ENCODE measurements around the gene C16orf86. TPM values are rescaled to one million over a fixed set of nuclear protein-coding genes. Genes with fewer than 3 reads are reported as not detected.

C16orf86 gene
- total RNA-seq, 4 donors from 2014 or later, result 15.9 to 31.2 (median 25.5) TPM

- WGBS, 2 donors, result 89 to 94% methylated on average over 5 of the region's 5 CpGs
- Histone ChIP-seq H3K36me3 (peaks cover 0 to 5% (median 0%) of the 10 kb centered on the region in 3 donors), H3K9me3 (peaks cover 0 to 4% (median 0%) of the 10 kb centered on the region in 4 donors), H3K4me1 (no peaks in the 10 kb centered on the region), H3K4me3 (no peak overlapping the region), H3K27ac (no peak overlapping the region), H3K27me3 (no peaks in the 10 kb centered on the region)
- TF ChIP-seq CTCF (IDR thresholded peaks at IDR 0.05) (no peak), POLR2A (IDR thresholded peaks at IDR 0.05) (no peak), EP300 (IDR thresholded peaks at IDR 0.05) (no peak)
- no peak for DNase-seq (ENCODE audit: low spot score in 2 of 2)
Observed at GRCh38 chr16:67704110-67704509, 37.5 kb downstream of the C16orf86 start.

GRCh38 chr16:67707210-67707609, 40.6 kb downstream of the C16orf86 start:
- no peaks in the 10 kb centered on the region for H3K36me3 ChIP-seq
- TF ChIP-seq CTCF (IDR thresholded peaks at IDR 0.05) (no peak), EP300 (IDR thresholded peaks at IDR 0.05) (no peak), POLR2A (IDR thresholded peaks at IDR 0.05) (no peak)
- WGBS, 2 donors, result 96 to 99% methylated on average over 4 of the region's 4 CpGs
- DNase-seq (ENCODE audit: low spot score in 2 of 2), result no peak
- no peak overlapping the region for H3K27ac ChIP-seq
- no peaks in the 10 kb centered on the region for H3K27me3 ChIP-seq
- no peak overlapping the region for H3K4me3 ChIP-seq
- H3K9me3 ChIP-seq, result no peaks in the 10 kb centered on the region
- H3K4me1 ChIP-seq, result no peaks in the 10 kb centered on the region

GRCh38 chr16:67707790-67708189, 41.2 kb downstream of the C16orf86 start:
- WGBS, 2 donors, result 91 to 96% methylated on average over 5 of the region's 5 CpGs
- no peaks in the 10 kb centered on the region for H3K4me1 ChIP-seq

DNA sequence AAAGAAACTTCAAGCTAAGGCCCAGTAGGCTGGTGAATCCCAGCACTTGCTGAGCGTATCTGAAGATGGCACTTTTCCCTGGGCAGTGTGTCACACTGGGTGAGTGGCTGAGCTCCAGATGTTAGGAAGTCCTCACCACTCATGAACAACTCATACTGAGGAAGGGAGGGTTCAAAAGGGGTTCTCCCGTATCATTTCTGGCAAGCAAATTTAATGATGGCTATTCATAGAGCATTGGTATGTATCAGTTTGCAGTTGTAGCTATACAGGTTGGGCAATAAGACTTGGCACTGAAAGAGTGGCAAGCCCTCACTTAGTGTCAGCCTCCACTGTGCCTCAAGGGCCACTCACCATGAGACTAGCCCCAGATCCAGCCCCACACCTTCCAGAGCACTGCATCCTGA, 41.8 kb downstream of the C16orf86 start:
- 82 to 83% methylated on average over 2 of the region's 2 CpGs for WGBS, 2 donors
- H3K27ac ChIP-seq, result no peak overlapping the region
- no peaks in the 10 kb centered on the region for H3K36me3 ChIP-seq
- DNase-seq (ENCODE audit: low spot score in 2 of 2), result no peak
- no peak overlapping the region for H3K4me3 ChIP-seq
- H3K9me3 ChIP-seq, result no peaks in the 10 kb centered on the region
- no peaks in the 10 kb centered on the region for H3K4me1 ChIP-seq
- no peaks in the 10 kb centered on the region for H3K27me3 ChIP-seq
- TF ChIP-seq EP300 (IDR thresholded peaks at IDR 0.05) (no peak), POLR2A (IDR thresholded peaks at IDR 0.05) (no peak), CTCF (IDR thresholded peaks at IDR 0.05) (no peak)

More at GRCh38 chr16:67707790-67708189, 41.2 kb downstream of the C16orf86 start:
- Histone ChIP-seq H3K36me3 (no peaks in the 10 kb centered on the region), H3K27me3 (no peaks in the 10 kb centered on the region), H3K4me3 (no peak overlapping the region), H3K9me3 (no peaks in the 10 kb centered on the region), H3K27ac (no peak overlapping the region)
- DNase-seq (ENCODE audit: low spot score in 2 of 2), result no peak
- TF ChIP-seq CTCF (IDR thresholded peaks at IDR 0.05) (no peak), EP300 (IDR thresholded peaks at IDR 0.05) (no peak), POLR2A (IDR thresholded peaks at IDR 0.05) (no peak)

DNA sequence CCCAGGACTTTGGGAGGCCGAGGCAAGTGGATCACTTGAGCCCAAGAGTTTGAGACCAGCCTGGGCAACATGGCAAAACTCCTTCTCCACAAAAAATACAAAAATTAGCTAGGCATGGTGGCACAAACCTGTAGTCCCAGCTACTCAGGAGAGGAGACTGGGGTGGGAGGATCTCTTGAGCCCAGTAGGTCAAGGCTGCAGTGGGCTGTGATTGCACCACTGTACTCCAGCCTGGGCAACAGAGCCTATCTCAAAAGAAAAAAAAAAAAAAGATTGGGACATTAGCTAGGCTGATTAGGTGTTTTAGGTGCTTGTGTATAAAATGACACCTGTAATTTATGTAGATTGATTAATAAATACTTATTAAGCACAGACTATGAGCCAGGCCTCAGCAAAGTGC, 42.4 kb downstream of the C16orf86 start:
- H3K36me3 ChIP-seq, result no peaks in the 10 kb centered on the region
- H3K9me3 ChIP-seq, result no peaks in the 10 kb centered on the region
- TF ChIP-seq POLR2A (IDR thresholded peaks at IDR 0.05) (no peak), EP300 (IDR thresholded peaks at IDR 0.05) (no peak), CTCF (IDR thresholded peaks at IDR 0.05) (no peak)
- no peak overlapping the region for H3K27ac ChIP-seq
- 90 to 96% methylated on average over 1 of the region's 1 CpG for WGBS, 2 donors
- no peak overlapping the region for H3K4me3 ChIP-seq
- no peaks in the 10 kb centered on the region for H3K4me1 ChIP-seq
- H3K27me3 ChIP-seq, result no peaks in the 10 kb centered on the region
- DNase-seq (ENCODE audit: low spot score in 2 of 2), result no peak
